GM23248 (cell line): ENCODE data around the gene RASL11B. TPM values are rescaled to one million over a fixed set of nuclear protein-coding genes. Genes with fewer than 3 reads are reported as not detected.

Experiments used
- DNase-seq: peaks from one replicate; pipeline ENCODE4 v3.0.0-alpha.2; 2015
- H2AFZ ChIP-seq: fragments of 200-600 bp; sonication (generic); 2 replicates; pipeline ENCODE4 v1.6.1; 2016; ENCODE audit warnings: antibody characterized with exemption
- H3F3A ChIP-seq: fragments of 200-600 bp; sonication (generic); 2 replicates; pipeline ENCODE4 v1.6.1; 2016; ENCODE audit warnings: mild to moderate bottlenecking, antibody characterized with exemption, mixed run types; ENCODE audit not compliant: insufficient read depth
- H3K27ac ChIP-seq: fragments of 200-600 bp; sonication (generic); 2 replicates; pipeline ENCODE4 v1.5.1; 2016; ENCODE audit warnings: mild to moderate bottlenecking
- H3K27me3 ChIP-seq: fragments of 200-600 bp; sonication (generic); replicated peaks from 2 replicates; pipeline ENCODE4 v1.6.1; 2016; ENCODE audit warnings: mild to moderate bottlenecking; ENCODE audit not compliant: insufficient read depth
- H3K36me3 ChIP-seq: fragments of 200-600 bp; sonication (generic); 2 replicates; pipeline ENCODE4 v1.6.1; 2016; ENCODE audit warnings: low read depth, mild to moderate bottlenecking
- H3K4me1 ChIP-seq: fragments of 200-600 bp; sonication (generic); 2 replicates; pipeline ENCODE4 v1.6.1; 2016; ENCODE audit warnings: mild to moderate bottlenecking; ENCODE audit not compliant: insufficient read depth
- H3K4me2 ChIP-seq: fragments of 200-600 bp; sonication (generic); one replicate; pipeline ENCODE4 v1.6.1; 2016; ENCODE audit warnings: mild to moderate bottlenecking; ENCODE audit not compliant: unreplicated experiment
- H3K4me3 ChIP-seq: fragments of 200-600 bp; sonication (generic); 2 replicates; pipeline ENCODE4 v1.5.1; 2016; ENCODE audit warnings: mild to moderate bottlenecking
- H3K79me2 ChIP-seq: fragments of 200-600 bp; sonication (generic); 2 replicates; pipeline ENCODE4 v1.6.1; 2016; ENCODE audit warnings: mild to moderate bottlenecking; ENCODE audit not compliant: insufficient read depth
- H3K9ac ChIP-seq: fragments of 200-600 bp; sonication (generic); 2 replicates; pipeline ENCODE4 v1.6.1; 2016; ENCODE audit warnings: mild to moderate bottlenecking
- H3K9me2 ChIP-seq: fragments of 200-600 bp; sonication (generic); 2 replicates; pipeline ENCODE4 v1.6.1; 2016; ENCODE audit warnings: mixed run types, mild to moderate bottlenecking, moderate library complexity; ENCODE audit not compliant: insufficient read depth
- H3K9me3 ChIP-seq: fragments of 200-600 bp; sonication (generic); one replicate; pipeline ENCODE4 v1.6.1; 2017; ENCODE audit warnings: low read depth
- H4K20me1 ChIP-seq: fragments of 200-600 bp; sonication (generic); 2 replicates; pipeline ENCODE4 v1.6.0; 2016; ENCODE audit not compliant: insufficient read depth
- EZH2 ChIP-seq: fragments of 200-600 bp; sonication (generic); IDR thresholded peaks from 2 replicates; pipeline ENCODE4 v1.6.1; 2018; ENCODE audit warnings: antibody characterized with exemption, mild to moderate bottlenecking; ENCODE audit not compliant: insufficient read depth, poor library complexity, severe bottlenecking
- EZH2phosphoT487 ChIP-seq: fragments of 200-600 bp; sonication (generic); IDR thresholded peaks from 2 replicates; pipeline ENCODE4 v1.6.1; 2018; ENCODE audit warnings: antibody characterized with exemption, moderate library complexity, mild to moderate bottlenecking, low read depth; ENCODE audit not compliant: insufficient read depth
- WGBS, 2 experiments: methylation state at CpG; one replicate each; pipeline ENCODE4 v1.1.6; 2015 to 2017; ENCODE audit warnings: low lambda C conversion rate in 2 of 2, low coverage in 1 of 2; ENCODE audit errors: missing lambda C conversion rate in 2 of 2; 5-methylcytosine and 5-hydroxymethylcytosine counted together
- in situ Hi-C: fragments of 300-500 bp; cut with MboI; formaldehyde crosslinking; loops from 2 replicates; pipeline ENCODE4 v1.15.0; 2020
- polyA plus RNA-seq: library from polyadenylated mRNA; unstranded; fragments of >200 nt; fragmentation: Nextera tagmentation; extraction: Ambion mirVana; gene quantifications from 2 replicates; pipeline ENCODE4 v1.2.1, GENCODE V29; 2016
- total RNA-seq: library from RNA; depleted of rRNA; stranded (reverse); fragments of >200 nt; shearing (Covaris generic); gene quantifications from 2 replicates; pipeline ENCODE4 v1.2.3, GENCODE V29; 2014

The RASL11B gene
- total and polyA plus RNA-seq, 2 experiments from 2014 or later: 0.11 TPM; not detected in 1

DNA sequence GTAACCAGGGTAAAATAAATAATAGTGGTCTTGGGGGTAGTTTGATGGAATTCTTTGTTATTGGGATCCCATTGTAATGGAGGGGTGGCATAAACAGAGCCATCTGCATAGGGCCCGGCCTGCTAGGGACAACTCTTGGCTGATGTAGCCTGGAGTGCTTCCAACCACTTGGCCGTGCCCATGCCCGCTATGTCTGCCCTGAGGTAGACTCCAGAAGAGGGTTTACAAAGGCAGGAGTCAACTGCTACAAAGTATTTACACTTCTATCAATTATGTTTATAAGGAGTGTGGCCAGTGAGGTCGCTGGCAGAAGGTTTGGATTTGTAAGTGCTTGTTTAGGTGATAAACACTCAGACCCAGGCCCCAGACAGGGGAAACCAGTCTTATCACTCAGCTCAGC is 8.1 kb downstream of the RASL11B start:
- no peaks in the 10 kb centered on the region for H3K27me3 ChIP-seq
- no peak overlapping the region for H3K4me2 ChIP-seq
- WGBS, 2 experiments: 88 to 89% methylated on average over 4 of the region's 4 CpGs
- DNase-seq: no peak
- H3K4me1 ChIP-seq: no peaks in the 10 kb centered on the region
- in situ Hi-C loops: no loop called here
- H3F3A ChIP-seq: no peaks in the 10 kb centered on the region
- H3K4me3 ChIP-seq: no peak overlapping the region
- no peaks in the 10 kb centered on the region for H3K9me3 ChIP-seq
- no peak overlapping the region for H2AFZ ChIP-seq
- no peaks in the 10 kb centered on the region for H3K36me3 ChIP-seq
- no peak overlapping the region for H3K9ac ChIP-seq
- no peak for TF ChIP-seq EZH2phosphoT487
- TF ChIP-seq EZH2: no peak
- H3K27ac ChIP-seq: no peak overlapping the region
- H3K9me2 ChIP-seq: no peaks in the 10 kb centered on the region
- H3K79me2 ChIP-seq: no peaks in the 10 kb centered on the region
- no peaks in the 10 kb centered on the region for H4K20me1 ChIP-seq

DNA sequence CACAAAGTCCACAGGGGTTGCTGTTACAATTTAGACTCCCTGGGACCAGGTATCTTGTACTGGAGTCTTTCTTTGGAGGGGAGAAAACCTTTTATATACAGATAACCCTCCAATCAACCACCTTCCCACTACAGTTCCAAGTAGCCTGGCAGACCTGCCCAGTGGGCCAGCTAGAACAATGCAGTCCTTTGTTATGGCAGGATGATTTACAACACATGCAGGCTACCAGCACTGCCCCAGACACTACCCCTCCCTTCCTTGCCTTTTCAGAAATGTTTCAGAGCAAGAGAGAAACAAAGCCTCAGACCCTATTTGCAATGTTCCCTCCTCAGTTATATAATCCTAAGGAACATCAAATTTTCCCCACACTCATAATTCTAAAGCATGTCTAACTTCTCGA is 11.1 kb downstream of the RASL11B start:
- Histone ChIP-seq H3K9ac (no peak overlapping the region), H3K27me3 (no peaks in the 10 kb centered on the region), H3K36me3 (no peaks in the 10 kb centered on the region), H3K9me3 (no peaks in the 10 kb centered on the region), H3K79me2 (no peaks in the 10 kb centered on the region), H3K27ac (no peak overlapping the region), H3K4me2 (no peak overlapping the region), H3K9me2 (no peaks in the 10 kb centered on the region), H3F3A (no peaks in the 10 kb centered on the region), H3K4me3 (no peak overlapping the region), H3K4me1 (no peaks in the 10 kb centered on the region), H2AFZ (no peak overlapping the region), H4K20me1 (no peaks in the 10 kb centered on the region)
- DNase-seq: no peak
- TF ChIP-seq EZH2: no peak
- no peak for TF ChIP-seq EZH2phosphoT487
- in situ Hi-C loops: no loop called here
- 95 to 100% methylated on average over 1 of the region's 1 CpG for WGBS, 2 experiments

DNA sequence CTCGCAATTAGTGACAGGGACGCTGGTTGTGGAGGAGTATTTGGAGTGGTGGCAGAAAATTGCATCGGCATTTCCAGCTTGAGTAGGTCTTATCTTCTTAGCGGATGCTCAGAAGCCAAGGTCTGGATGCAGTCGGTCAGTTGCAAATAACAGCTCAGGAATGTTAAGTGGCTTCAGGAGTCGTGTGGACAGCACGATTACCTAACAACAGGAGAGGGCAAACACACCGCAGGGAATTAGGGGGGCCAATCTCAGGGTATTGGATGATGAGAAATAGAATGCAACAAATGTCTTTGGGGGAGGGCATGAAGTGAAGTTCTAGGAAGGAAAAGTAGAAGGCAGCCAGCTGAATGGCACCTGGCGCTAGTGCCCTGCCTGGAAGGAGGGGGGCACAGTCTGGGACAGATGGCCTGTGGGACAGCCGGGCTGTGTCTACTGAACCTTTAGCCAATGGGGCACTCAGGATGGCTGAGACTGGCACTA is 11.8 kb downstream of the RASL11B start:
- Histone ChIP-seq H3F3A (no peaks in the 10 kb centered on the region), H3K4me1 (no peaks in the 10 kb centered on the region), H3K4me3 (no peak overlapping the region), H3K36me3 (no peaks in the 10 kb centered on the region), H3K9ac (no peak overlapping the region), H3K79me2 (no peaks in the 10 kb centered on the region), H2AFZ (no peak overlapping the region), H3K9me2 (no peaks in the 10 kb centered on the region), H3K4me2 (no peak overlapping the region), H3K27ac (no peak overlapping the region), H3K27me3 (no peaks in the 10 kb centered on the region), H4K20me1 (no peaks in the 10 kb centered on the region), H3K9me3 (no peaks in the 10 kb centered on the region)
- 89 to 93% methylated on average over 10 of the region's 10 CpGs for WGBS, 2 experiments
- in situ Hi-C loops: no loop called here
- TF ChIP-seq EZH2: no peak
- no peak for TF ChIP-seq EZH2phosphoT487
- DNase-seq: no peak

DNA sequence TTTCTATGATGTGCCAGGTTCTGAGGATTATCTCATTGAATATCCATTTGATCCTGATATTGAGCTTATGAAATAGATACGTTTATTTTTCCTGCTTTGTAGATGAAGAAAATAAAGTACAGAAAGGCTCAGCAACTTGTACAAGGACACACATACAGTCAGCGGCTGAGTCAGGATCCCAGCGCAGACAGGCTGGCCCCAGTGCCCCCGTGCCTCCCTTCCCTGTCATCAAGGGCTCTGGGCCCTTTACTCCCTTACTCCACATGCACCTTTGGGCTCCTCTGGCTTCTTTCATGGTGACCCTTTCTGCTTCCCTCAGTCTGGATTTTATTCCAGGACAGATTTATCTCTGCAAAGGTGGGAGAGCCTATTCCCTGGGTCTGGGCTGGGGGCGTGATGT is 12.8 kb downstream of the RASL11B start:
- Histone ChIP-seq H3K9ac (no peak overlapping the region), H3K9me3 (no peaks in the 10 kb centered on the region), H3K9me2 (no peaks in the 10 kb centered on the region), H3K79me2 (no peaks in the 10 kb centered on the region), H3K4me3 (no peak overlapping the region), H2AFZ (no peak overlapping the region), H3K4me2 (no peak overlapping the region), H3K27me3 (no peaks in the 10 kb centered on the region), H3F3A (no peaks in the 10 kb centered on the region), H3K36me3 (no peaks in the 10 kb centered on the region), H3K27ac (no peak overlapping the region), H4K20me1 (no peaks in the 10 kb centered on the region), H3K4me1 (no peaks in the 10 kb centered on the region)
- in situ Hi-C loops: no loop called here
- TF ChIP-seq EZH2phosphoT487: no peak
- no peak for TF ChIP-seq EZH2
- 96 to 97% methylated on average over 5 of the region's 5 CpGs for WGBS, 2 experiments
- no peak for DNase-seq

DNA sequence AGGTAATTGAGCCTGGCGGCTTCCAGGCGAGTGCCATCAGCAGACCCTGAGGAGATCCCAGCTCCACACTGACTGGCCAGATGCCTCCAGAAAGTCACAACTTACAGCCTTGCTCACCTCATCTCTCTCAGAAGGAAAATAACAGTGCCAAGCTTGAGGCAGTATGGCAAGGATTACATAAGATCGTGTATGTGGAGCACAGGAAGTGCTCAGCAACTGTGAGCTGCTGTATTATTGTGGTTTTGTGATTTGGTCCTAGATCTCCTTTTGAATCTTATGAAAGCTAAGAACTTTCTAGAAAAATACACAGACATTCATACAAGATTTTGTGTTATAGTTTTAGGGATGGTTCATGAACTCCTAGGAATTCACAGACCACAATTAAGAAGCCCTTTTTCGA is 14.0 kb downstream of the RASL11B start:
- 97 to 99% methylated on average over 4 of the region's 4 CpGs for WGBS, 2 experiments
- no peak for DNase-seq
- in situ Hi-C loops: no loop called here

More for the DNA sequence above, 14.0 kb downstream of the RASL11B start:
- H3K4me1 ChIP-seq: no peaks in the 10 kb centered on the region
- H3K27me3 ChIP-seq: no peaks in the 10 kb centered on the region
- TF ChIP-seq EZH2 (no peak), EZH2phosphoT487 (no peak)
- H3K36me3 ChIP-seq: no peaks in the 10 kb centered on the region
- no peaks in the 10 kb centered on the region for H3K9me2 ChIP-seq
- H3K4me3 ChIP-seq: no peak overlapping the region
- no peaks in the 10 kb centered on the region for H3F3A ChIP-seq
- H3K27ac ChIP-seq: no peak overlapping the region
- no peaks in the 10 kb centered on the region for H4K20me1 ChIP-seq
- no peak overlapping the region for H3K4me2 ChIP-seq
- H2AFZ ChIP-seq: no peak overlapping the region
- no peak overlapping the region for H3K9ac ChIP-seq
- no peaks in the 10 kb centered on the region for H3K9me3 ChIP-seq
- H3K79me2 ChIP-seq: no peaks in the 10 kb centered on the region
